G401.6 (cell line): ENCODE results near the gene ESCO1.
A peak's percentile ranks its signal among the peaks of the same experiment; 100 is the strongest.
"Not testable (repeated sequence)": the region's sequence is repeated elsewhere in the genome, so short reads cannot be mapped to it uniquely, and the experiment has no call there.

ENCODE experiments used
- FAIRE-seq: peaks from 2 replicates; lab custom pipeline; 2012; peaks lifted over from hg19 to GRCh38; lab: Jason Lieb, UNC

ESCO1 gene

GRCh38 chr18:21592361-21592760 is 8.1 kb downstream of the ESCO1 start:
- FAIRE-seq, result not testable (repeated sequence)

DNA sequence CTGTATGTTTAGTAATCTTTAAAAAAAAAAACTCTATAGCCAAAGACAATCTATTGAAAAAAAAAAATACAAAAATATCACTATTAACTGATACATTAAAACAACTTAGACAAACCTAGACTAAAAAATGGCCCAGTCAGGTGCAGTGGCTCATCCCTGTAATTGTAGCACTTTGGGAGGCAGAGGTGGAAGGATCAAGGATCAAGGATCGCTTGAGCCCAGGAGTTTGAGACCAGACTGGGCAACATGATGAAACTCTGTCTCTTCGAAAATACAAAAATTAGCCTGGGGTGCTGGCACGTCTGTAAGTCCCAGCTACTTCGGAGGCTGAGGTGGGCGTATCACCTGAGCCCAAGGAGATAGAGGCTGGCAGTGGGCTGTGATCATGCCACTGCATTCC is 16.1 kb downstream of the ESCO1 start:
- no peak for FAIRE-seq

DNA sequence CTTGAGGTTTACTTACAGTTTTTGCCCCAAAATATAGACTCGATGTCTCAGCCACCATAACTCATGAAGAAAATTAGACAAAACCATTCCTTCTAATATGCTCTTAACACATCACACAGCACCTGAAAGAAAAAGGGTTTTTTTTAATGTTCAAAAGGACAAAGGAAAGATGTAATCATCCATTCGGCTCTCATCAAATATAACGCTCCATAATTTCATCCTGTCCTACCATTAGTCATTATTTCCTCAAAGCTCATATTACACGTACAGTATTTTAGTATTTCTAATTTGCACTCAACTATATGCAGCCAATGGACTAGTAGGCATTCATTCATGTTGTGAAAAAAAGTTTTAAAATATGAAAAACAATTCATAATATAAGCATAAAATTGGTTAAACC is 24.8 kb downstream of the ESCO1 start:
- peak; percentile 8 for FAIRE-seq

GRCh38 chr18:21571772-21572171 is 28.7 kb downstream of the ESCO1 start:
- no peak for FAIRE-seq

GRCh38 chr18:21559195-21559594 is 41.3 kb downstream of the ESCO1 start:
- FAIRE-seq, result peak; percentile 57

- no peak for FAIRE-seq
Measured at GRCh38 chr18:21557607-21558253, 42.8 kb downstream of the ESCO1 start.

DNA sequence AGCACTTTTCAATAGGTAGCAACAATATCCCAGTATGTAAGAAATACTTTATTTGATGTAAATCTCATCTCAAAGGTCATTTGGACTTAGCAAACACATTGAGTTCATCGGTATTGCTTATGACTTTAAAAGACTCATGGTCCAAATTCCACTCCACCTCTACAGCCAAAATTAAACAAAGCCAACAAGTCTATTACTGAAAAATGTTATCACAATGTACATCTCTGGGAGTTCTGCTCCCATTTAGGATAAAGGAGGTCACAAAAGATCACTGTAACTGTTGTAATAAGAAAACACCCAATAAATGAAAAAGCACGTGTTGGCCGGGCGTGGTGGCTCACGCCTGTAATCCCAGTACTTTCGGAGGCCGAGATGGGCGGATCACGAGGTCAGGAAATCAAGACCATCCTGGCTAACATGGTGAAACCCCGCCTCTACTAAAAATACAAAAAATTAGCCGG is 50.0 kb downstream of the ESCO1 start:
- FAIRE-seq, result no peak

DNA sequence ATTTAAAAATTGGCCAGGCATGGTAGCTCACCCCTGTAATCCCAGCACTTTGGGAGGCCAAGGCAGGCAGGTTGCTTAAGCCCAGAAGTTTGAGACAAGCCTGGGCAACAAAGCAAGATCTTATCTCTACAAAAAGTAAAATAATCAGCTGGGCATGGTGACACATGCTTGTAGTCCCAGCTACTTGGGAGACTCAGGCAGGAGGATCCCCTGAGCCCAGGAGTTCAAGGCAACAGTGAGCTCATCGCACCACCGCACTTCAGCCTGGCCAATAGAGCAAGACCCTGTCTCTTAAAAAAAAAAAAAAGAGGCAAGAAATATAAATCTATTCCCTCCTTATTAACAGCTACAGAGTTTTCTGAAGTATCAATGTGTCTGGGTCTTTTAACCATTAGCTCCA is 51.9 kb downstream of the ESCO1 start:
- FAIRE-seq, result no peak

DNA sequence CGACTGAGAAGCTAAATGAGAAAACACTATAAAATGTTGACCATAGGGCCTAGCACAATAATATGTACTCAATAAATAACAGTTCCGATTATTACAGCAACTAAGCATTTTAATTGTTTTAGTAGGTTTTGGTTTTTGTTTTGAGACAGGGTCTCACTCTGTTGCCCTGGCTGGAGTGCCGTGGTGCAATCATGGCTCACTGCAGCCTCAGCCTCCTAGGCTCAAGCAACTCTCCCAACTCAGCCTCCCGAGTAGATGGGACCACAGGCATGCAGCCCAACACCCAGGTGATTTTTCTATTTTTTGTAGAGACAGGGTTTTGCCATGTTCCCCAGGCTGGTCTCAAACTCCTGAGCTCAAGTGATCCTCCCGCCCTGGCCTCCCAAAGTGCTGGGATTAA is 54.1 kb downstream of the ESCO1 start:
- FAIRE-seq, result no peak

GRCh38 chr18:21538230-21538629 is 62.3 kb downstream of the ESCO1 start:
- FAIRE-seq, result no peak

GRCh38 chr18:21534327-21534726 is 66.2 kb downstream of the ESCO1 start:
- no peak for FAIRE-seq

GRCh38 chr18:21526463-21526862 is 74.0 kb downstream of the ESCO1 start:
- FAIRE-seq, result no peak

DNA sequence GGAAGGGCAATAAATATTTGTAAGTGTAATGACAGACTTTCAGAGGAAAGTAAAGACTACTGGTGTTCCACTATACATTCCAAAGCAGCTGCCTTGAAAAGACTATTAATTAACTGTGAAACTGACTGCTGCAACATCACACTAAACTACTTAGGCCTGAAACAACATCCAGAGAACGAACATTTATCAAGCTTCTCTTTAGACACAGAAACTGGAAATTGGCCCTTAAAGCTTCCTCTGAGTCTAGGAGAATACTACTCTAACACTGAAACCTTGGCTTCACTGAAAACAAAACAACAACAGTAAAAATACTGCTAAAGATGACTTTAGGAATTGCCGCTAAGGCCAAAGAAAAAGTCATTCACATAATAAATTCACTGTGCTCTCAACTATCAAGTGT is 74.6 kb downstream of the ESCO1 start:
- FAIRE-seq, result no peak

- FAIRE-seq, result no peak
Measured at GRCh38 chr18:21522530-21522929, 78.0 kb downstream of the ESCO1 start.

GRCh38 chr18:21513741-21514140 is 86.8 kb downstream of the ESCO1 start:
- FAIRE-seq, result no peak

DNA sequence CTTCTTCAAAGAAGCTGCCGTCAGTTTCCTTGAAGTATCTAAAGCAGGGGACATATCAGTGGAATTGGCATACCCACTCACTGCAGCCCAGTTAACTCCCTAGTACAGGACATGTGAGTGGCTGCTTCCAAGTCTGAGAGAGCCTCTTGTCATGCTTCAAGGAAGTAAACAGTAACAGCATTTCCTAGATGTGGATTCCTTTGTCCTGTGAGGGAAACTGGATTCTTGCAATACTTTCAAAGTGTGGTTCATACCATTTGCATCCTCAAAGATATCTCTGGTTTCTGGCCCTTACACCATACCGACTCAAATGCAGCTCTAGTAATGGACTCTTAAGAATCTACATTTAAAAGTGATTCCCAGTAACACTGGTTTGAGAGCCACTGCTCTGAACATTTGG is 87.2 kb downstream of the ESCO1 start:
- FAIRE-seq, result no peak

GRCh38 chr18:21509062-21509461 is 91.4 kb downstream of the ESCO1 start:
- no peak for FAIRE-seq

DNA sequence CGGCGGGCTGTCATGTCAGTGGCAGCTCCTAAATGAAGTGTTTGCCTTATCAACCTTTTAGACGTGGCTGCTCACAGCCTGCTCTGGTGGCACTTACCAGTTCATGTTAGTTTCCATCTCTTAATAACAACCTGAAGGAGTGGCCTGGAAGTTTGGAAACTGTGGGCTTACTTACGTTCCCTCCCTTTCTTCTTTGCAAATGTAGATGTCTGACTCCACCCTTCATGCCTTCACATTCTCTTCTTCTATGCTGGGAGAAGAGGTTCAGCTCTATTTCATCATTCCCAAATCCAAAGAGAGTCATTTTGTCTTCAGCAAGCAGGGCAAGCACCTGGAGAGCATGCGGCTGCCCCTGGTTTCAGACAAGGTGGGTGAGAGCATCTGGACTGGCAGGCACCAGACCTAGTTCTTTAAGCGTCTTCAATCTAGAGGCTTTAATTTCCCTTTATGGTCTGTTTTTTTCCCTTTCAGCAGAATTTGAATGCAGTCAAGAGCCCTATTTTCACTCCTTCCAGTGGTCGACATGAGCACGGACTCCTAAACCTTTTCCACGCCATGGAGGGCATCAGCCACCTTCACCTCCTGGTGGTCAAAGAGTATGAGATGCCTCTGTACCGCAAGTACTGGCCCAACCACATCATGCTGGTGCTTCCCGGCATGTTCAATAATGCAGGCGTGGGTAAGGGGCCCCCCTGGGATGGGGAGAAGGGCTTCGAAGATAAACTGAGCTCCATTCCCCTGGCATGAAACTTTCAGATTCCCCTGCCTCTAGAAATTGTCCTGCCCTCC is 92.4 kb downstream of the ESCO1 start:
- FAIRE-seq, result no peak

DNA sequence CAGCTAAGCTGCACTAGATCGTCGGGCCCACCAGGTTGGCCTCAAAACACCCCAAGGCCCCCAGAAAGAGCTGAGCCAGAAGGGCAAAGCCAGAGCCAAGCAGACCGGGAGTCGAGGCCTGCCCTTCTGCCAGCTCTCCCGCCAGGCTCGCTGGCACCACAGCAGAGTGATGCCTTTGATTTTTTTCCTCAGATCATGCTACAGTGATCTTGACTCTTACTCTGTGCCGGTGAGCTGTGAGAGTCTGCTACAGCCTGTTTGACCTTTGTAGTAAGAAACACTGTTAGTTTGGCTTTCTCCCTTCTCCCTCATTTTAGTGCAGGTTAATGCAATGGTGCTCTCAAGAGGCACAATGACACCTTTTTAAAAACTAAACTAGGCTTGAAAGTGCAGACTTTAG is 97.8 kb downstream of the ESCO1 start:
- no peak for FAIRE-seq

DNA sequence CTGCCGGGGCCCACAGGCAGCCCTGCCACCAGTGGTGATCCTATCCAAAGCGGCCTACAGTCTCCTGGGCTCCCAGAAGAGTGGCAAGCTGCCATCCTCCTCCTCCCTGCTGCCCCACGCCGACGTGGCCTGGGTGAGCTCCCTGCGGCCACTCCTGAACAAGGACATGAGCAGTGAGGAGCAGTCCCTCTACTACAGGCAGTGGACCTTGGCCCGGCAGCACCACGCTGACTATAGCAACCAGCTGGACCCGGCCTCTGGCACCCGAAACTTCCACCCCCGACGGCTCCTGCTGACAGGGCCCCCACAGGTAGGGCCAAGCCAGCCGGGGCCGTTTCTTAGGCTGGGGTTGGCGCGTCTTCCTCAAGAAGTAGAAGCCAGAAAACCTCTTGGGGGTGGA is 100.5 kb downstream of the ESCO1 start:
- no peak for FAIRE-seq

DNA sequence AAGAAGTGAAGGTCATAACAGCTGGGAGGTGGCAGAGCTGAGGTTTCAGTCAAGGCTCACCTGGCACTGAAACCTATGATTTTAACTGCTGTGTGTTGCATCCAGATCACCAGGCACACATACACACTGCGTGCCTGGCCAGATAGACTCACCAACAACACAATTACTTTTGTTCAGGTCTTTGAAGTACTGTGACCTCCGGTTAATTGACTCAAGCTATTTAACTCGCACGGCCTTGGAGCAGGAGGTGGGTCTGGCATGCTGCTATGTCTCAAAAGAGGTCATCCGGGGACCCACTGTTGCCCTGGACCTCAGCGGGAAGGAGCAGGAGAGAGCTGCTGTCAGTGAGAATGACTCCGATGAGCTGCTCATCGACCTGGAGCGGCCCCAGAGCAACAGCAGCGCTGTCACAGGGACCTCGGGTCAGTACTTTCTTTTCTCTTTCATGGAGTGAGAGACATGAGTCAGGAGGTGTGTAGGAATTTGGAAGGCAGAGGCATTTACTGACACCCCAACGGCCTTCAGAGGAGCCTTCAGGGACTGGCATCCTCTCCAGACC is 104.1 kb downstream of the ESCO1 start:
- no peak for FAIRE-seq

GRCh38 chr18:21490748-21491147 is 109.8 kb downstream of the ESCO1 start:
- no peak for FAIRE-seq

- FAIRE-seq, result no peak
Measured at GRCh38 chr18:21489919-21490495, 110.5 kb downstream of the ESCO1 start.
